ENCODE data around the gene FSTL1.
A peak's percentile ranks its signal among the peaks of the same experiment; 100 is the strongest.

The FSTL1 gene

DNA sequence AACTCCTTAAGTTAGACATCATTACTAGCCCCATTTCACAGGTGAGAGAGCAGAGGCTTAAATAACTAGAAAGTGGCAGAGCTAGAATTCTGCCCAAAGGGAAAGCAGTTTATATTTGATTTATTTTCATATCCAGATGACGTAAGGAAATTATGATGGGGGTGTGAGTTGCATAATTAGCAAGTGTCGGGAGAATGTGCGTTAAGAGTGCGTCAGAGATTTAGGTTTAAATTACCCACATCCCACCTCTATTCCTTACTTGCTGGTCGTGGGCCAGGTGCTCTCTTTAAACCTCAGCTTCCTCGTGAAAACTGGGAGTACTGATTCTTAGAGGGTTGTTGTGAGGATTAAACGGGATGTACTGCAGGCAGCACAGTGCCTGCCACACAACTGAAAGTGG, 32.3 kb downstream of the FSTL1 start:
- no peak overlapping the region for H3K4me2 ChIP-seq (ENCODE audit: low read length)
- no peaks in the 10 kb centered on the region for H3K79me2 ChIP-seq (ENCODE audit: insufficient read depth, low read length)
- no peak overlapping the region for H3K27ac ChIP-seq (ENCODE audit: low read depth, low read length, poor library complexity, severe bottlenecking)
- no peaks in the 10 kb centered on the region for H3K9me3 ChIP-seq (ENCODE audit: low read length)
- no peaks in the 10 kb centered on the region for H3F3A ChIP-seq (ENCODE audit: insufficient read depth, low read length)
- H3K9ac ChIP-seq (ENCODE audit: low read length) = no peak overlapping the region
- no peaks in the 10 kb centered on the region for H3K36me3 ChIP-seq (ENCODE audit: insufficient read depth, low read length)
- no peak overlapping the region for H2AFZ ChIP-seq (ENCODE audit: low read length)
- H4K20me1 ChIP-seq (ENCODE audit: insufficient read depth, low read length) = no peaks in the 10 kb centered on the region
- no peak overlapping the region for H3K4me3 ChIP-seq (ENCODE audit: low read depth, low read length, poor library complexity, severe bottlenecking)
- peaks cover 10% of the 10 kb centered on the region for H3K4me1 ChIP-seq (ENCODE audit: insufficient read depth, low read length, severe bottlenecking)
- no peak for TF ChIP-seq EZH2 (IDR thresholded peaks at IDR 0.05; ENCODE audit: borderline replicate concordance, low read length)
- TF ChIP-seq CTCF (IDR thresholded peaks at IDR 0.05; ENCODE audit: low read length) = no peak
- H3K27me3 ChIP-seq (ENCODE audit: insufficient read depth, low read length) = no peaks in the 10 kb centered on the region
- no peaks in the 10 kb centered on the region for H3K9me2 ChIP-seq (ENCODE audit: low read depth, low read length)

DNA sequence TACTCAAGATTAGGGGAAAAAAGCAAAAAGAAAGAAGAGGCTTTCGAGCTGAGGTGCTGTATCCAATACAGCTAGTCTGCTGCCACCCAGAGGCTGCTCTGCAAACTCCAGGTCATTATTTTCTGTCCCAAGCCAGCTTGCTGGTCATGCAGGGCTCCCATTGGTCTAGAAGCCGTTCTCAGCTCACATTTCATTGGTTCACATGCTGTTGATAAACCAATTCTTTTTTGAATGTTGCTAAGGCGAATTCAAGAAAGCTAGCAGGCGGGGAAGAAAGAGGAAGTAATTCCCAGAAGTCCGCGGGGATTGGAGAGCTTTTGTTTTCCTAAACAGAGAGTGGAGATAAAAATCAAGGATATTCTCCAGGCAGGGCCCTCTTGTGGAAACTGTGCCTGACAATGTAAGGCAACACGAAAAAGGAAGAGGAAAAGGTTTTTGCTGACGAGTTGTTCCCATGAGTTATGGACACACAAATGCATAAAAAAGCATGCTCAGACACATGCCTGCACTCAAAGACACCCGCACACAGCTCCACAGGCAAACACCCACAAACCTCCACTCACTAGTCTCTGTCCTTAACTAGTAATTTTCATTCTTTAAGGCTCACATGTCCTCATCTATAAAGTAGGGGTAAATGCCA, 33.4 kb downstream of the FSTL1 start:
- Histone ChIP-seq H3K36me3 (ENCODE audit: insufficient read depth, low read length) (no peaks in the 10 kb centered on the region), H2AFZ (ENCODE audit: low read length) (peak overlapping the region; percentile 86), H3K4me2 (ENCODE audit: low read length) (peak overlapping the region; percentile 77), H3K9me3 (ENCODE audit: low read length) (no peaks in the 10 kb centered on the region), H4K20me1 (ENCODE audit: insufficient read depth, low read length) (no peaks in the 10 kb centered on the region), H3K9me2 (ENCODE audit: low read depth, low read length) (no peaks in the 10 kb centered on the region), H3K4me1 (ENCODE audit: insufficient read depth, low read length, severe bottlenecking) (peaks cover 10% of the 10 kb centered on the region), H3K9ac (ENCODE audit: low read length) (peak overlapping the region; percentile 19; the same call in 1 of the 2 replicates), H3K27me3 (ENCODE audit: insufficient read depth, low read length) (no peaks in the 10 kb centered on the region), H3K4me3 (ENCODE audit: low read depth, low read length, poor library complexity, severe bottlenecking) (peak overlapping the region; percentile 53), H3F3A (ENCODE audit: insufficient read depth, low read length) (no peaks in the 10 kb centered on the region), H3K79me2 (ENCODE audit: insufficient read depth, low read length) (no peaks in the 10 kb centered on the region), H3K27ac (ENCODE audit: low read depth, low read length, poor library complexity, severe bottlenecking) (no peak overlapping the region)
- TF ChIP-seq EZH2 (IDR thresholded peaks at IDR 0.05; ENCODE audit: borderline replicate concordance, low read length) (no peak), CTCF (IDR thresholded peaks at IDR 0.05; ENCODE audit: low read length) (peak; percentile 94)

- Histone ChIP-seq H3K9me3 (ENCODE audit: low read length) (no peaks in the 10 kb centered on the region), H4K20me1 (ENCODE audit: insufficient read depth, low read length) (no peaks in the 10 kb centered on the region), H3K4me1 (ENCODE audit: insufficient read depth, low read length, severe bottlenecking) (peaks cover 10% of the 10 kb centered on the region), H2AFZ (ENCODE audit: low read length) (no peak overlapping the region), H3K27ac (ENCODE audit: low read depth, low read length, poor library complexity, severe bottlenecking) (no peak overlapping the region), H3K9me2 (ENCODE audit: low read depth, low read length) (no peaks in the 10 kb centered on the region), H3K9ac (ENCODE audit: low read length) (no peak overlapping the region), H3K27me3 (ENCODE audit: insufficient read depth, low read length) (no peaks in the 10 kb centered on the region), H3K4me3 (ENCODE audit: low read depth, low read length, poor library complexity, severe bottlenecking) (no peak overlapping the region), H3F3A (ENCODE audit: insufficient read depth, low read length) (no peaks in the 10 kb centered on the region), H3K79me2 (ENCODE audit: insufficient read depth, low read length) (no peaks in the 10 kb centered on the region), H3K36me3 (ENCODE audit: insufficient read depth, low read length) (no peaks in the 10 kb centered on the region), H3K4me2 (ENCODE audit: low read length) (peak overlapping the region; percentile 77)
- no peak for TF ChIP-seq CTCF (IDR thresholded peaks at IDR 0.05; ENCODE audit: low read length)
- TF ChIP-seq EZH2 (IDR thresholded peaks at IDR 0.05; ENCODE audit: borderline replicate concordance, low read length) = no peak
These were observed 33.9 kb downstream of the FSTL1 start for GRCh38 chr3:120416868-120417267.

Measured in OCI-LY1 (cell line).